Colonic mucosa (tissue), 4 donors: ENCODE data around the gene LXN. TPM values are rescaled to one million over a fixed set of nuclear protein-coding genes. Genes with fewer than 3 reads are reported as not detected.

Experiments
- DNase-seq: peaks from one replicate; pipeline ENCODE4 v3.0.0-alpha.2; 2020
- H3K27ac ChIP-seq: fragments of 200-600 bp; one replicate; pipeline ENCODE4 v1.8.0; 2021
- H3K27me3 ChIP-seq: fragments of 200-600 bp; one replicate; pipeline ENCODE4 v1.8.0; 2021
- H3K36me3 ChIP-seq: fragments of 200-600 bp; one replicate; pipeline ENCODE4 v1.8.0; 2021
- H3K4me1 ChIP-seq: fragments of 200-600 bp; one replicate; pipeline ENCODE4 v1.8.0; 2021; ENCODE audit warnings: mild to moderate bottlenecking
- H3K4me3 ChIP-seq: fragments of 200-600 bp; one replicate; pipeline ENCODE4 v1.8.0; 2021
- H3K9ac ChIP-seq, 2 donors: one replicate each; pipeline ENCODE4 v1.7.0; 2013; ENCODE audit warnings: control low read depth in 2 of 2, low read depth in 2 of 2, low read length in 2 of 2
- H3K9me3 ChIP-seq: fragments of 200-600 bp; one replicate; pipeline ENCODE4 v1.8.0; 2021
- intact Hi-C: fragments of 100-400 bp; cut with DNase I; formaldehyde crosslinking; loops from one replicate; pipeline ENCODE4 v1.14.1; 2022
- total RNA-seq, 2 donors: library from RNA; stranded (reverse); fragmentation: NEBNext Ultra II Directional in 1 of 2; extraction: Animal tissue kit (Norgen Biotek cat#: 25700) in 1 of 2; gene quantifications; one replicate each; pipeline ENCODE4 v1.2.1, GENCODE V29; 2021
- TF ChIP-seq, protein P1 (sequence below): fragments of 200-600 bp; IDR thresholded peaks from one replicate; pipeline ENCODE4 v1.8.0; 2022; ENCODE audit warnings: antibody characterized with exemption, mild to moderate bottlenecking
- donor health status: healthy.
- donor health status: DM: no; HTN: no; CAD: no.
- donor health status: DM: no; HTN: no; CAD: no.

LXN gene
- total RNA-seq, 2 donors from 2014 or later: 22.6 to 55.8 TPM

DNA sequence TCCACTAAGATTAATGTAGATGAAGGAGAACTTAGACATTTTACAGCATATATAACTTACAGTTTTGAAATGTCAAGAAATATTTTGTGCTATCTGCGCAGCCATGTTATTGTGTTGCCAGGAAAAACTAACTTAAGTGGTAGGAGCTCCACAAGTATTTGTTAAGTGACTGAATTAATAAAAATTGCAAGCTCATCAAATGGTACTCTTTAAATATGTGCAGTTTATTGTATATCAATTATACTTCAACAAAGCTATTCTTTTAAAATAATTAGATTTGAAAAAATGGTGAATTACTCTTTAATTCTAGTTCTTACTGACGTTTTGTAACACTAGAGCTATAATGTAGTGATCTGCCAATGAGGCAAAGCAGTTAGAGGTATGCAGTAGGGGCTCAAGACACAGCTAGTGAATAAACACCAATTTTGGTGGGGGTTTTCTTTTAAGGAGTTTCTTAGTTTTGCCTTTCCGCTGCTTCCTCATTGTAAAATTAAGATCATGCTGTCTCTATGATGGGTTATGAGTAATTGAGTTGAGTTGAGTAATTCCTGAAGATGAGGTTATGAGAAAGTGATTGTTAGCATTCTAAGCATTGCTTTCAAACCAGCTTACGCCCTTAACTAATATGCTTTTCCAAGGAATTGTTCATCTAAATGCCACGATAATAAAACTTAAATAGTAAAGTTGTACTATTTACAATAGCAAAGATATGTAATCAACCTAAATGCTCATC is 10.9 kb upstream of the LXN start:
- no peak overlapping the region for H3K27ac ChIP-seq
- no peak overlapping the region for H3K9ac ChIP-seq
- no peaks in the 10 kb centered on the region for H3K9me3 ChIP-seq
- no peaks in the 10 kb centered on the region for H3K27me3 ChIP-seq
- no peak overlapping the region for H3K4me3 ChIP-seq
- intact Hi-C loops: no loop called here
- TF ChIP-seq, protein P1, sequence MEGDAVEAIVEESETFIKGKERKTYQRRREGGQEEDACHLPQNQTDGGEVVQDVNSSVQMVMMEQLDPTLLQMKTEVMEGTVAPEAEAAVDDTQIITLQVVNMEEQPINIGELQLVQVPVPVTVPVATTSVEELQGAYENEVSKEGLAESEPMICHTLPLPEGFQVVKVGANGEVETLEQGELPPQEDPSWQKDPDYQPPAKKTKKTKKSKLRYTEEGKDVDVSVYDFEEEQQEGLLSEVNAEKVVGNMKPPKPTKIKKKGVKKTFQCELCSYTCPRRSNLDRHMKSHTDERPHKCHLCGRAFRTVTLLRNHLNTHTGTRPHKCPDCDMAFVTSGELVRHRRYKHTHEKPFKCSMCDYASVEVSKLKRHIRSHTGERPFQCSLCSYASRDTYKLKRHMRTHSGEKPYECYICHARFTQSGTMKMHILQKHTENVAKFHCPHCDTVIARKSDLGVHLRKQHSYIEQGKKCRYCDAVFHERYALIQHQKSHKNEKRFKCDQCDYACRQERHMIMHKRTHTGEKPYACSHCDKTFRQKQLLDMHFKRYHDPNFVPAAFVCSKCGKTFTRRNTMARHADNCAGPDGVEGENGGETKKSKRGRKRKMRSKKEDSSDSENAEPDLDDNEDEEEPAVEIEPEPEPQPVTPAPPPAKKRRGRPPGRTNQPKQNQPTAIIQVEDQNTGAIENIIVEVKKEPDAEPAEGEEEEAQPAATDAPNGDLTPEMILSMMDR: no peak
- H3K36me3 ChIP-seq: no peaks in the 10 kb centered on the region
- no peaks in the 10 kb centered on the region for H3K4me1 ChIP-seq
- DNase-seq: no peak

DNA sequence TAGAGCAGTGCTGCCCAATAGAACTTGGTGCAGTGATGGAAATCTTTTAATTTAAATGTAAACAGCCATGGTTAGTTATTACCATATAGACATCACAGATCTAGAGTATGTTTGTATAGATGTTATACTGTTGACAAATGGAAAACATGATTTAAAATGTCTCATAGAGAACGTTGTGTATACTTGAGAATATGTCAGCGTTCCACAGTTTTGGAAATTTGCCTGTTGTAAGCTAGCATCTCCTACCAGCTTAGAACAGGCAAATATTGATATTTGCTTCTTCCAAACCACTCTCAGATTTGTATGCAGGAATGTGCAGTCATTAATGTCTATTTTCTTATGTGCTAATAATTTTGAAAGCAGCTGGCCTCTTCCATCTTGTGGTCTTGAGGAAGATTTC is 8.4 kb upstream of the LXN start:
- Histone ChIP-seq H3K27me3 (no peaks in the 10 kb centered on the region), H3K9me3 (no peaks in the 10 kb centered on the region), H3K4me3 (no peak overlapping the region), H3K9ac (no peak overlapping the region), H3K4me1 (no peaks in the 10 kb centered on the region), H3K36me3 (no peaks in the 10 kb centered on the region), H3K27ac (no peak overlapping the region)
- TF ChIP-seq, protein P1: no peak
- no peak for DNase-seq
- intact Hi-C loops: no loop called here

DNA sequence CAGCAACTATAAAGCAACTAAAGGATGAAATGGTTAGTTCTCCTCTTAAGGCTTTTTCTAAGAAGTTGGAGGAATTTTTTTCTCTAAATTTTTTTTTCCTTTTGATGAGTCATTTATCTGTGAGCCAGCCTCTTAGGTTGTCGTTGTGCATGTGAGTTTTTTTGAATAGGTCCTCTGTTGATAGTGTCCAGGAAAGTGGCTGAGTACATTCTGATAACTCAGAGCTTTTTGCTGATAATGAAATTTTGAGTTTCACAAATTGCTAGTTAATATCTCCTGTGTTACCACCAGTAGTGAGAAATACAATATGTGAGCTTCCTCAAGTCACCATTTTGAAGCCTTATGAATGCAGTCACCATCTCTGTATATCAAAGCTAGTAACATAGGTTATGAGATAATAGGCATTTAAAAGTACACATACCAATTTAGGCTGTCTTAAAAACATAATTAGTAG is 7.1 kb upstream of the LXN start:
- no peak overlapping the region for H3K9ac ChIP-seq
- TF ChIP-seq, protein P1: no peak
- H3K36me3 ChIP-seq: no peaks in the 10 kb centered on the region
- no peaks in the 10 kb centered on the region for H3K9me3 ChIP-seq
- no peak overlapping the region for H3K4me3 ChIP-seq
- H3K4me1 ChIP-seq: no peaks in the 10 kb centered on the region
- intact Hi-C loops: no loop called here
- H3K27me3 ChIP-seq: no peaks in the 10 kb centered on the region
- no peak for DNase-seq
- no peak overlapping the region for H3K27ac ChIP-seq

DNA sequence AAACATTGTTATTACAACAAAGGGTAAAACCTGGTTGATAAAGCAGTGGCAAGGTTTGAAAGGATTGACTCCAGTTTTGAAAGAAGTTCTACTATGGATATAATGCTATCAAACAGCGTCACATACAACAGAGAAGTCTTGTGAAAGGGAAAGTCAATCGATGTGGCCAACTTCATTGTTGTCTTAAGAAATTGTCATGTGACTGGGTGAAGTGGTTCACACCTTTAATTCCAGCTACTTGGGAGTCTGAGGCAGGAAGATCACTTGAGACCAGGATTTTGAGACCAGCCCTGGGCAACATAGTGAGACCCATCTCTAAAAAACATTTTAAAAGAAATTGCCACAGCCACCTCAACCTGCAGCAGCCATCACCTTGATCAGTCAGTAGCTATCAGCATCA is 6.2 kb upstream of the LXN start:
- no peaks in the 10 kb centered on the region for H3K4me1 ChIP-seq
- H3K27me3 ChIP-seq: no peaks in the 10 kb centered on the region
- intact Hi-C loops: no loop called here
- no peak overlapping the region for H3K9ac ChIP-seq
- TF ChIP-seq, protein P1: no peak
- DNase-seq: no peak
- H3K4me3 ChIP-seq: no peak overlapping the region
- H3K36me3 ChIP-seq: no peaks in the 10 kb centered on the region
- no peak overlapping the region for H3K27ac ChIP-seq
- no peaks in the 10 kb centered on the region for H3K9me3 ChIP-seq

DNA sequence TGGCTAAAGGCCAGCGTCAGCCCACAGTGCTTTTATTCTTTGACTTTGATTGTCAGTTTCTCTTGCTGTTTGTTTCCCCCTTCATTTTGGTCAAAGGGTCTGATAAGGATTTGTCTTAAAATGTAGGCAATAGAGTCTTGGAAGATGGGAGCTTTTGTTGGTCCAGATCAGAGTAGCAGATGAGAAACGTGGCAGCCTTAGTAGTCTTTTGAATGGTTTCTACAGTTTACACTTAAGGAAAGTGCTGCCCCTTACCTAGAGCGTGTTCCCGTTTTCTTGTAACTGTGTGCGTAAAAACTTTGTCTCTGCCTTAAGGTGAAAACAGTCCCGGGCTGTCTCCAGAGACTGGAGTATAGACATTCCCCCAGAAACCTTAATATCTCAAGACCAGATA is 630 bp downstream of the LXN start:
- TF ChIP-seq, protein P1: no peak
- Histone ChIP-seq H3K9ac (peak overlapping the region; percentile 72 to 90), H3K27ac (peak overlapping the region; percentile 94), H3K9me3 (no peaks in the 10 kb centered on the region), H3K4me1 (no peaks in the 10 kb centered on the region), H3K4me3 (peak overlapping the region; percentile 64), H3K27me3 (no peaks in the 10 kb centered on the region), H3K36me3 (no peaks in the 10 kb centered on the region)
- no peak for DNase-seq
- intact Hi-C loops: loop anchor here (5.0 kb wide), 1 partner anchor 40 kb away; no protein-coding TSS in a partner anchor
